ENCODE measurements around the gene P4HTM. TPM values are rescaled to one million over a fixed set of nuclear protein-coding genes. Genes with fewer than 3 reads are reported as not detected.

Gene P4HTM
- total and polyA plus RNA-seq, 4 donors = 36.0 to 66.4 (median 47.5) TPM

DNA sequence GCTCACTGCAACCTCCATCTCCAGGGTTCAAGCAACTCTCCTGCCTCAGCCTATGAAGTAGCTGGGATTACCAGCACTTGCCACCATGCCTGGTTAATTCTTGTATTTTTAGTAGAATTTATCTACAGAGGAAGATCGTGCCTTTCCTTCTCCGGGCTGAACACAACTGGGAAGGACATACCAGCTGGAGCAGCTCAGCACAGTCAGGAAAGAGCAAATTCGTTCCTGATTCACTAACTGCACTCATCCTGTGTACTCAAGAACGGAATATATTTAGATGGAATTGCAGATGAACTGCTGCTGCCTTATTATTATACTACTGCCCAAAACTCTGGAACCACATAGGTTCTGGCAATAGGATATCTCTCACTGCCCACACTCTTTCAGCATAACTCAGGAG, 27.1 kb upstream of the P4HTM start:
- no peak for ATAC-seq (ENCODE audit: insufficient read depth, low FRiP score)
- TF ChIP-seq, protein P1, sequence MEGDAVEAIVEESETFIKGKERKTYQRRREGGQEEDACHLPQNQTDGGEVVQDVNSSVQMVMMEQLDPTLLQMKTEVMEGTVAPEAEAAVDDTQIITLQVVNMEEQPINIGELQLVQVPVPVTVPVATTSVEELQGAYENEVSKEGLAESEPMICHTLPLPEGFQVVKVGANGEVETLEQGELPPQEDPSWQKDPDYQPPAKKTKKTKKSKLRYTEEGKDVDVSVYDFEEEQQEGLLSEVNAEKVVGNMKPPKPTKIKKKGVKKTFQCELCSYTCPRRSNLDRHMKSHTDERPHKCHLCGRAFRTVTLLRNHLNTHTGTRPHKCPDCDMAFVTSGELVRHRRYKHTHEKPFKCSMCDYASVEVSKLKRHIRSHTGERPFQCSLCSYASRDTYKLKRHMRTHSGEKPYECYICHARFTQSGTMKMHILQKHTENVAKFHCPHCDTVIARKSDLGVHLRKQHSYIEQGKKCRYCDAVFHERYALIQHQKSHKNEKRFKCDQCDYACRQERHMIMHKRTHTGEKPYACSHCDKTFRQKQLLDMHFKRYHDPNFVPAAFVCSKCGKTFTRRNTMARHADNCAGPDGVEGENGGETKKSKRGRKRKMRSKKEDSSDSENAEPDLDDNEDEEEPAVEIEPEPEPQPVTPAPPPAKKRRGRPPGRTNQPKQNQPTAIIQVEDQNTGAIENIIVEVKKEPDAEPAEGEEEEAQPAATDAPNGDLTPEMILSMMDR (IDR thresholded peaks at IDR 0.05; ENCODE audit: control extremely low read depth, extremely low read depth) = no peak
- peaks cover 4 to 22% (median 13%) of the 10 kb centered on the region in 4 donors for H3K36me3 ChIP-seq (ENCODE audit: control insufficient read depth in 4 of 4, insufficient read depth in 4 of 4, low read length in 4 of 4)

DNA sequence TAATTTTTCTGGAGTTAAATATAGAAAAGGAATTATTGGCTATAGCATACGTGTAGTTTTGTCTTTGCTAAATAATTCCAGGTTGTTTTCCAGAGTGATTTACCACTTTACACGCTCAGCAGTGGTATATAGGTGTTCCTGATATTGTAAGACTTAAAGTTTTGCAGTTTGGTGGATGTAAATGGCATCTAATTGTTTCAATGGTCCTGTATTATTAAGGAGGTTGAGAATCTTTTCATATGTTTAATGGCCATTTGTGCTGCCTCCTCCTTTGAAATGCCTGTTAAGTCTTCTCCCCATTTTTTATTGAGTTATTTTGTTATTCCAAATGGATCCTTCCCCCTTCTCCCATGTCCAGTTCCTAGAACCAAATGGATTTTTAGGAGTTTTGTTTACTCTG, 26.4 kb upstream of the P4HTM start:
- WGBS, 2 donors = 90 to 91% methylated on average over 2 of the region's 2 CpGs

More for the DNA sequence above, 27.1 kb upstream of the P4HTM start:
- H3K4me1 ChIP-seq (ENCODE audit: control insufficient read depth in 5 of 5, insufficient read depth in 5 of 5, low read length in 5 of 5) = peaks cover 0 to 2% (median 0%) of the 10 kb centered on the region in 5 donors
- H3K27ac ChIP-seq (ENCODE audit: low read depth in 1 of 2, low read length in 1 of 2) = no peak overlapping the region
- H3K9me3 ChIP-seq (ENCODE audit: control insufficient read depth in 4 of 4, insufficient read depth in 3 of 4, low read length in 3 of 4) = no peaks in the 10 kb centered on the region
- no peak overlapping the region for H3K9ac ChIP-seq (ENCODE audit: insufficient read depth in 1 of 2, low read length in 2 of 2)
- WGBS, 2 donors = 88 to 95% methylated on average over 4 of the region's 4 CpGs
- no peak overlapping the region for H3K4me3 ChIP-seq
- H3K27me3 ChIP-seq (ENCODE audit: control insufficient read depth in 3 of 3, insufficient read depth in 3 of 3, low read length in 2 of 3) = no peaks in the 10 kb centered on the region
- DNase-seq = no peak

DNA sequence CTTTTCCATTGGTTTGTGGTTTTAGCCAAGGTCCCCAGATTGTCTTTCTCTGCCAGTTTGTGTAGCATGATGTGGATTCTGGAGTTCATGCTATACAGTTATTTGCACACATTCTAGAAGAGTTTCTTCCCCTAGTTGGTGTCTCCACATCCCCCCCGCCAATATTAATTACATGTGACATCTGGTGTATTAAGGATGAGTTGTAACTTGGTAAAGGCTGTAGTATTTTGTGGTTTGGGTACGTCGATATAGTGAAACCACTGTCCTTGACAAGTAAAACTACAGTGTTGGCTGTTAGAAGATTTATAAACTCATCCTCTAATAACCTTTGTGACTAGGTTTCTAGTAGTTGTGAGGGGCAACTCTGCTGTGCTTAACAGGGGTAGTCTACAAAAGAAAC, 23.7 kb upstream of the P4HTM start:
- Histone ChIP-seq H3K9me3 (ENCODE audit: control insufficient read depth in 4 of 4, insufficient read depth in 3 of 4, low read length in 3 of 4) (no peaks in the 10 kb centered on the region), H3K4me1 (ENCODE audit: control insufficient read depth in 5 of 5, insufficient read depth in 5 of 5, low read length in 5 of 5) (no peaks in the 10 kb centered on the region), H3K36me3 (ENCODE audit: control insufficient read depth in 4 of 4, insufficient read depth in 4 of 4, low read length in 4 of 4) (peaks cover 7 to 33% (median 27%) of the 10 kb centered on the region in 4 donors), H3K4me3 (no peak overlapping the region), H3K9ac (ENCODE audit: insufficient read depth in 1 of 2, low read length in 2 of 2) (no peak overlapping the region), H3K27ac (ENCODE audit: low read depth in 1 of 2, low read length in 1 of 2) (no peak overlapping the region), H3K27me3 (ENCODE audit: control insufficient read depth in 3 of 3, insufficient read depth in 3 of 3, low read length in 2 of 3) (no peaks in the 10 kb centered on the region)
- WGBS, 2 donors = 86 to 93% methylated on average over 3 of the region's 3 CpGs
- ATAC-seq (ENCODE audit: insufficient read depth, low FRiP score) (no peak), DNase-seq (no peak)
- TF ChIP-seq, protein P1 (IDR thresholded peaks at IDR 0.05; ENCODE audit: control extremely low read depth, extremely low read depth) = no peak

More for the DNA sequence above, 26.4 kb upstream of the P4HTM start:
- peaks cover 4 to 23% (median 16%) of the 10 kb centered on the region in 4 donors for H3K36me3 ChIP-seq (ENCODE audit: control insufficient read depth in 4 of 4, insufficient read depth in 4 of 4, low read length in 4 of 4)
- H3K9me3 ChIP-seq (ENCODE audit: control insufficient read depth in 4 of 4, insufficient read depth in 3 of 4, low read length in 3 of 4) = no peaks in the 10 kb centered on the region
- TF ChIP-seq, protein P1 (IDR thresholded peaks at IDR 0.05; ENCODE audit: control extremely low read depth, extremely low read depth) = no peak
- H3K27ac ChIP-seq (ENCODE audit: low read depth in 1 of 2, low read length in 1 of 2) = no peak overlapping the region
- DNase-seq (no peak), ATAC-seq (ENCODE audit: insufficient read depth, low FRiP score) (no peak)
- no peaks in the 10 kb centered on the region for H3K27me3 ChIP-seq (ENCODE audit: control insufficient read depth in 3 of 3, insufficient read depth in 3 of 3, low read length in 2 of 3)
- H3K4me3 ChIP-seq = no peak overlapping the region
- H3K9ac ChIP-seq (ENCODE audit: insufficient read depth in 1 of 2, low read length in 2 of 2) = no peak overlapping the region
- H3K4me1 ChIP-seq (ENCODE audit: control insufficient read depth in 5 of 5, insufficient read depth in 5 of 5, low read length in 5 of 5) = peaks cover 0 to 2% (median 0%) of the 10 kb centered on the region in 5 donors

DNA sequence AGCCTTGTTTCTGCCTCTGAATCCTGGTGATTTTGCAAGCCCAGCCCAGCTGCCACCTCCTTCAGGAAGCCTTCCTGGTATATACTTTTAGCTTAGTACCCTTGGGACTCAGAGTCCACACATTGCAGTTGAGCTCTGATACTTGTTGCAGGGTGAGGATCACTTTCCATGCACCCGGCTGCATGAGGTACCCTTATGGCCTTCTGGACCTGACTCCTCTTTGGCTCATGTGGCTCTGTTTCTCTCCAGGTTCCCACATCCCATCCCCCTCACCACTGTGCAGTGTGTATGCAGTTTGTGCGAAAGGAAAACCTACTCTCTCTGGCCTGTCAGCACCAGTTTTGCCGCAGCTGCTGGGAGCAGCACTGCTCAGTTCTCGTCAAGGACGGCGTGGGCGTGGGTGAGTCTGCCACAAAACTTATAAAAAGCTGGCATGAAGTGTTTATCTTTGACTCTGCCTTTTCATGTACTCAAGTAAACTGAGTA, 23.1 kb upstream of the P4HTM start:
- TF ChIP-seq, protein P1 (IDR thresholded peaks at IDR 0.05; ENCODE audit: control extremely low read depth, extremely low read depth) = no peak
- no peaks in the 10 kb centered on the region for H3K4me1 ChIP-seq (ENCODE audit: control insufficient read depth in 5 of 5, insufficient read depth in 5 of 5, low read length in 5 of 5)
- no peaks in the 10 kb centered on the region for H3K9me3 ChIP-seq (ENCODE audit: control insufficient read depth in 4 of 4, insufficient read depth in 3 of 4, low read length in 3 of 4)
- peaks cover 9 to 38% (median 32%) of the 10 kb centered on the region in 4 donors for H3K36me3 ChIP-seq (ENCODE audit: control insufficient read depth in 4 of 4, insufficient read depth in 4 of 4, low read length in 4 of 4)
- DNase-seq = no peak
- no peak for ATAC-seq (ENCODE audit: insufficient read depth, low FRiP score)
- no peak overlapping the region for H3K9ac ChIP-seq (ENCODE audit: insufficient read depth in 1 of 2, low read length in 2 of 2)
- H3K27ac ChIP-seq (ENCODE audit: low read depth in 1 of 2, low read length in 1 of 2) = no peak overlapping the region
- WGBS, 2 donors = 80 to 91% methylated on average over 7 of the region's 7 CpGs
- H3K4me3 ChIP-seq = no peak overlapping the region
- no peaks in the 10 kb centered on the region for H3K27me3 ChIP-seq (ENCODE audit: control insufficient read depth in 3 of 3, insufficient read depth in 3 of 3, low read length in 2 of 3)
